ENCODE data around the gene SLC4A1AP. TPM values are rescaled to one million over a fixed set of nuclear protein-coding genes. Genes with fewer than 3 reads are reported as not detected.

Gene SLC4A1AP
- total and polyA plus RNA-seq, 2 of the 13 experiments (the other 11 are each of a cell fraction or from before 2014, with no cell fraction given) = 15.3 to 44.6 TPM

GRCh38 chr2:27738349-27739057 lies 74.8 kb downstream of the SLC4A1AP start (continued):
- no peak; the same call in 1 of the 2 replicates for TF ChIP-seq SKIL (CRISPR knock-in tag; IDR thresholded peaks at IDR 0.05; ENCODE audit: borderline replicate concordance)
- TF ChIP-seq ZNF513 (CRISPR knock-in tag; conservative IDR thresholded peaks at IDR 0.05) = no peak
- no peak for TF ChIP-seq ZNF737 (CRISPR knock-in tag; IDR thresholded peaks at IDR 0.05; ENCODE audit: borderline replicate concordance)
- TF ChIP-seq ZNF44 (CRISPR knock-in tag; IDR thresholded peaks at IDR 0.05) = no peak; the same call in 1 of the 2 replicates
- TF ChIP-seq ZNF891 (CRISPR knock-in tag; IDR thresholded peaks at IDR 0.05) = peak; percentile 83; the same call in 1 of the 2 replicates
- TF ChIP-seq TBL1XR1 (IDR thresholded peaks at IDR 0.05; ENCODE audit: borderline replicate concordance, low read length, partially characterized antibody) = no peak
- TF ChIP-seq ZNF432 (CRISPR knock-in tag; IDR thresholded peaks at IDR 0.05; ENCODE audit: borderline replicate concordance) = no peak
- TF ChIP-seq MED8 (CRISPR knock-in tag; IDR thresholded peaks at IDR 0.05; ENCODE audit: insufficient replicate concordance) = peak; percentile 23
- TF ChIP-seq NCOA5 (CRISPR knock-in tag; IDR thresholded peaks at IDR 0.05) = no peak
- no peak for TF ChIP-seq ZNF142 (CRISPR knock-in tag; IDR thresholded peaks at IDR 0.05)
- no peak for TF ChIP-seq ZNF652 (CRISPR knock-in tag; IDR thresholded peaks at IDR 0.05; ENCODE audit: borderline replicate concordance, low read depth)
- TF ChIP-seq ZSCAN9 (CRISPR knock-in tag; IDR thresholded peaks at IDR 0.05; ENCODE audit: borderline replicate concordance) = no peak; the same call in 1 of the 2 replicates
- no peak for TF ChIP-seq NFIC (IDR thresholded peaks at IDR 0.05; ENCODE audit: low read length)
- TF ChIP-seq NR2F1 (CRISPR knock-in tag; IDR thresholded peaks at IDR 0.05) = peak; percentile 26 to 57; a peak in 1 of 4 replicates
- TF ChIP-seq ZNF710 (CRISPR knock-in tag; IDR thresholded peaks at IDR 0.05; ENCODE audit: borderline replicate concordance) = peak; percentile 72; the same call in 1 of the 2 replicates
- no peak for TF ChIP-seq ZNF615 (CRISPR knock-in tag; IDR thresholded peaks at IDR 0.05; ENCODE audit: borderline replicate concordance)
- no peak; the same call in 1 of the 2 replicates for TF ChIP-seq ZNF460 (CRISPR knock-in tag; IDR thresholded peaks at IDR 0.05; ENCODE audit: borderline replicate concordance)

Data from HepG2 (cell line).